Fibroblast of skin of scalp (primary cell): ENCODE data around the gene CHEK2. TPM values are rescaled to one million over a fixed set of nuclear protein-coding genes. Genes with fewer than 3 reads are reported as not detected.
"Not testable (repeated sequence)": the region's sequence is repeated elsewhere in the genome, so short reads cannot be mapped to it uniquely, and the experiment has no call there.

Experiments used
- DNase-seq: peaks from one replicate; pipeline ENCODE4 v3.0.0-alpha.2; 2013
- polyA plus RNA-seq, 2 experiments: library from polyadenylated mRNA; unstranded; fragments of 120-200 nt; gene quantifications; one replicate each; pipeline ENCODE4 v1.2.1, GENCODE V29; 2013; ENCODE audit not compliant: insufficient read length in 2 of 2

CHEK2 gene
- 7.9 TPM for polyA plus RNA-seq (2013, experiment 1 of 2; ENCODE audit: insufficient read length)
- polyA plus RNA-seq (2013, experiment 2 of 2; ENCODE audit: insufficient read length) = 7.8 TPM

GRCh38 chr22:28741785-28742561 lies at the start of gene CHEK2, which contains the start of gene HSCB:
Gene CHEK2, minus strand, starts transcription at chr22:28741820. Its CDS starts 7,099 bp downstream, at chr22:28734721.
Gene HSCB, plus strand, starts transcription at chr22:28742039. Its CDS starts 57 bp downstream, at chr22:28742096.
- peak; percentile 99 for DNase-seq

- no peak for DNase-seq
Observed at GRCh38 chr22:28791124-28791523, 49.5 kb upstream of the CHEK2 start.

- no peak for DNase-seq
Observed at GRCh38 chr22:28788601-28789000, 47.0 kb upstream of the CHEK2 start.

- no peak for DNase-seq
Observed at GRCh38 chr22:28783786-28784671, 42.4 kb upstream of the CHEK2 start.

- no peak for DNase-seq
Observed at GRCh38 chr22:28780296-28780695, 38.7 kb upstream of the CHEK2 start.

GRCh38 chr22:28779833-28780232 lies 38.2 kb upstream of the CHEK2 start:
- DNase-seq = no peak

- no peak for DNase-seq
Observed at GRCh38 chr22:28774378-28774777, 32.8 kb upstream of the CHEK2 start.

GRCh38 chr22:28773461-28773867 lies 31.8 kb upstream of the CHEK2 start:
- DNase-seq = no peak

GRCh38 chr22:28772633-28773460 lies 31.2 kb upstream of the CHEK2 start, which contains the start of gene CCDC117:
Gene CCDC117, plus strand, starts transcription at chr22:28772695. Its CDS starts 155 bp downstream, at chr22:28772850.
- peak; percentile 97 for DNase-seq

GRCh38 chr22:28771195-28771791 lies 29.7 kb upstream of the CHEK2 start:
- no peak for DNase-seq

GRCh38 chr22:28769394-28770085 lies 27.9 kb upstream of the CHEK2 start:
- no peak for DNase-seq

GRCh38 chr22:28768701-28769393 lies 27.2 kb upstream of the CHEK2 start:
- no peak for DNase-seq

GRCh38 chr22:28766628-28767027 lies 25.0 kb upstream of the CHEK2 start:
- no peak for DNase-seq

GRCh38 chr22:28762000-28762399 lies 20.4 kb upstream of the CHEK2 start:
- not testable (repeated sequence) for DNase-seq

- DNase-seq = no peak
Observed at GRCh38 chr22:28761449-28761755, 19.8 kb upstream of the CHEK2 start.

GRCh38 chr22:28759861-28760560 lies 18.4 kb upstream of the CHEK2 start:
- DNase-seq = no peak

GRCh38 chr22:28754512-28754911 lies 12.9 kb upstream of the CHEK2 start:
- DNase-seq = not testable (repeated sequence)

- DNase-seq = peak; percentile 85
Observed at GRCh38 chr22:28750471-28750881, 8.9 kb upstream of the CHEK2 start.

- no peak for DNase-seq
Observed at GRCh38 chr22:28743852-28744251, 2.2 kb upstream of the CHEK2 start.

GRCh38 chr22:28742562-28742962 lies 942 bp upstream of the CHEK2 start:
- no peak for DNase-seq
